H4 (cell line): ENCODE measurements around the gene HCFC1. TPM values are rescaled to one million over a fixed set of nuclear protein-coding genes. Genes with fewer than 3 reads are reported as not detected.
"Not testable (repeated sequence)": the region's sequence is repeated elsewhere in the genome, so short reads cannot be mapped to it uniquely, and the experiment has no call there.

Experiments
- DNase-seq: peaks from one replicate; pipeline ENCODE4 v3.0.0-alpha.2; 2015; ENCODE audit warnings: low spot score
- total RNA-seq: library from RNA; depleted of rRNA; stranded (reverse); fragments of >200 nt; shearing (Covaris generic); gene quantifications from 2 replicates; pipeline ENCODE4 v1.2.3, GENCODE V29; 2014

The HCFC1 gene
- total RNA-seq, 1 experiment from 2014 or later = 23.5 TPM

GRCh38 chrX:154008521-154008920 is 36.9 kb upstream of the HCFC1 start:
- no peak for DNase-seq

GRCh38 chrX:154006947-154007346 is 35.3 kb upstream of the HCFC1 start:
- DNase-seq = no peak

GRCh38 chrX:154004315-154004714 is 32.7 kb upstream of the HCFC1 start:
- no peak for DNase-seq

GRCh38 chrX:154002215-154002719 is 30.6 kb upstream of the HCFC1 start:
- peak; percentile 82 for DNase-seq

GRCh38 chrX:154000051-154000450 is 28.4 kb upstream of the HCFC1 start:
- no peak for DNase-seq

- no peak for DNase-seq
Measured at GRCh38 chrX:153999359-154000037, 27.9 kb upstream of the HCFC1 start.

- no peak for DNase-seq
Measured at GRCh38 chrX:153995504-153995903, 23.9 kb upstream of the HCFC1 start.

- not testable (repeated sequence) for DNase-seq
Measured at GRCh38 chrX:153994398-153994797, 22.8 kb upstream of the HCFC1 start.

GRCh38 chrX:153993978-153994377 is 22.4 kb upstream of the HCFC1 start:
- no peak for DNase-seq

- DNase-seq = no peak
Measured at GRCh38 chrX:153993079-153993478, 21.5 kb upstream of the HCFC1 start.

GRCh38 chrX:153992180-153992579 is 20.6 kb upstream of the HCFC1 start:
- no peak for DNase-seq

- no peak for DNase-seq
Measured at GRCh38 chrX:153991013-153991580, 19.5 kb upstream of the HCFC1 start.

GRCh38 chrX:153989973-153990655 is 18.5 kb upstream of the HCFC1 start:
- DNase-seq = no peak

GRCh38 chrX:153988493-153988892 is 16.9 kb upstream of the HCFC1 start:
- DNase-seq = no peak

GRCh38 chrX:153984351-153985178 is 12.9 kb upstream of the HCFC1 start:
- no peak for DNase-seq

GRCh38 chrX:153983321-153983801 is 11.7 kb upstream of the HCFC1 start:
- no peak for DNase-seq

- DNase-seq = no peak
Measured at GRCh38 chrX:153981771-153982533, 10.3 kb upstream of the HCFC1 start.

- DNase-seq = no peak
Measured at GRCh38 chrX:153981231-153981630, 9.6 kb upstream of the HCFC1 start.

- DNase-seq = not testable (repeated sequence)
Measured at GRCh38 chrX:153980394-153980793, 8.8 kb upstream of the HCFC1 start.

- no peak for DNase-seq
Measured at GRCh38 chrX:153974726-153975286, 3.2 kb upstream of the HCFC1 start.
